ENCODE results near the gene PRPH2. TPM values are rescaled to one million over a fixed set of nuclear protein-coding genes. Genes with fewer than 3 reads are reported as not detected.

PRPH2 gene
- total RNA-seq, 4 donors from 2014 or later = 0.31 to 2.1 (median 1.3) TPM

- 0% methylated on average over 8 to 18 of the region's 55 CpGs for WGBS, 2 donors (ENCODE audit: low coverage in 1 of 2)
- Histone ChIP-seq H3K4me1 (peaks cover 0 to 49% (median 5%) of the 10 kb centered on the region in 3 donors), H3K27ac (peak overlapping the region; percentile 86 to 96 (median 94)), H3K9me3 (no peaks in the 10 kb centered on the region), H3K36me3 (no peaks in the 10 kb centered on the region), H3K4me3 (peak overlapping the region; percentile 78 to 86), H3K27me3 (no peaks in the 10 kb centered on the region)
- peak; percentile 78 to 88 for TF ChIP-seq POLR2A (IDR thresholded peaks at IDR 0.05)
- TF ChIP-seq POLR2AphosphoS5 (IDR thresholded peaks at IDR 0.05) = peak; percentile 96
- no peak for TF ChIP-seq EP300 (IDR thresholded peaks at IDR 0.05)
- peak in 1 of 4 experiments; percentile 9 for TF ChIP-seq CTCF (IDR thresholded peaks at IDR 0.05)
- ATAC-seq = peak; percentile 77
Measured at GRCh38 chr6:42746463-42747391, 24.3 kb upstream of the PRPH2 start.

GRCh38 chr6:42745640-42746462, 23.5 kb upstream of the PRPH2 start, which contains the start of gene TBCC:
TSS of gene TBCC (minus strand) at chr6:42746103. CDS start at chr6:42746073, 30 bp downstream.
- peak; percentile 93 for ATAC-seq
- Histone ChIP-seq H3K36me3 (no peaks in the 10 kb centered on the region), H3K27ac (peak within 1 kb of the TSS; percentile 93 to 96 (median 96)), H3K4me1 (peaks cover 0 to 47% (median 5%) of the 10 kb centered on the region in 3 donors), H3K4me3 (peak within 1 kb of the TSS; percentile 86 to 97), H3K9me3 (no peaks in the 10 kb centered on the region), H3K27me3 (no peaks in the 10 kb centered on the region)
- 0% methylated on average over 2 to 16 of the region's 57 CpGs for WGBS, 2 donors (ENCODE audit: low coverage in 1 of 2)
- TF ChIP-seq EP300 (IDR thresholded peaks at IDR 0.05) (no peak), POLR2AphosphoS5 (IDR thresholded peaks at IDR 0.05) (peak; percentile 98), POLR2A (IDR thresholded peaks at IDR 0.05) (peak; percentile 90 to 92), CTCF (IDR thresholded peaks at IDR 0.05) (no peak)

- 5 to 13% methylated on average over 3 to 4 of the region's 29 CpGs for WGBS, 2 donors (ENCODE audit: low coverage in 1 of 2)
- peaks cover 0 to 47% (median 5%) of the 10 kb centered on the region in 3 donors for H3K4me1 ChIP-seq
- H3K36me3 ChIP-seq = no peaks in the 10 kb centered on the region
- TF ChIP-seq EP300 (IDR thresholded peaks at IDR 0.05) (no peak), POLR2A (IDR thresholded peaks at IDR 0.05) (no peak), CTCF (IDR thresholded peaks at IDR 0.05) (no peak), POLR2AphosphoS5 (IDR thresholded peaks at IDR 0.05) (no peak)
- H3K27ac ChIP-seq = peak overlapping the region; percentile 89 to 96 (median 94)
- no peaks in the 10 kb centered on the region for H3K27me3 ChIP-seq
- H3K9me3 ChIP-seq = no peaks in the 10 kb centered on the region
- no peak for ATAC-seq
- H3K4me3 ChIP-seq = peak overlapping the region; percentile 86 to 97
Measured at GRCh38 chr6:42745083-42745639, 22.8 kb upstream of the PRPH2 start.

GRCh38 chr6:42744351-42744893, 22.0 kb upstream of the PRPH2 start:
- no peak for ATAC-seq
- 37 to 81% methylated on average over 6 to 20 of the region's 21 CpGs for WGBS, 2 donors (ENCODE audit: low coverage in 1 of 2)
- H3K27me3 ChIP-seq = no peaks in the 10 kb centered on the region
- peak overlapping the region in 3 of 4 donors; percentile 12 to 96 (median 93) for H3K27ac ChIP-seq
- H3K4me1 ChIP-seq = peaks cover 0 to 47% (median 5%) of the 10 kb centered on the region in 3 donors
- no peaks in the 10 kb centered on the region for H3K9me3 ChIP-seq
- no peaks in the 10 kb centered on the region for H3K36me3 ChIP-seq
- TF ChIP-seq POLR2A (IDR thresholded peaks at IDR 0.05) = no peak
- TF ChIP-seq CTCF (IDR thresholded peaks at IDR 0.05) = peak in 1 of 4 experiments; percentile 19
- no peak for TF ChIP-seq POLR2AphosphoS5 (IDR thresholded peaks at IDR 0.05)
- H3K4me3 ChIP-seq = peak overlapping the region; percentile 86 to 97

Data from gastroesophageal sphincter (tissue), 4 donors.